Kidney (tissue), 14 donors: ENCODE data around the gene UST. TPM values are rescaled to one million over a fixed set of nuclear protein-coding genes. Genes with fewer than 3 reads are reported as not detected.

ENCODE experiments used
- DNase-seq, 5 donors: peaks; one replicate each; pipeline ENCODE4 v3.0.0-alpha.2; 2013 to 2020
- FAIRE-seq: peaks from 2 replicates; lab custom pipeline; 2012; peaks lifted over from hg19 to GRCh38; lab: Jason Lieb, UNC
- H3K27ac ChIP-seq, 2 donors: one replicate each; pipeline ENCODE4 v1.7.0; 2013; ENCODE audit warnings: low read depth in 2 of 2, low read length in 2 of 2, inconsistent platforms in 1 of 2
- H3K27me3 ChIP-seq: one replicate; pipeline ENCODE4 v1.7.1; 2013; ENCODE audit warnings: low read length, inconsistent platforms; ENCODE audit not compliant: control insufficient read depth, insufficient read depth
- H3K36me3 ChIP-seq, 3 donors: one replicate each; pipeline versions ENCODE4 v1.7.0 to v1.7.1; 2013; ENCODE audit warnings: low read length in 3 of 3, control low read depth in 1 of 3, inconsistent platforms in 1 of 3; ENCODE audit not compliant: insufficient read depth in 3 of 3, control insufficient read depth in 2 of 3
- H3K4me1 ChIP-seq, 3 donors: one replicate each; pipeline versions ENCODE4 v1.7.0 to v1.7.1; 2013; ENCODE audit warnings: low read length in 3 of 3, inconsistent platforms in 1 of 3, low read depth in 1 of 3; ENCODE audit not compliant: control insufficient read depth in 2 of 3, insufficient read depth in 2 of 3
- H3K4me3 ChIP-seq, 3 donors: one replicate each; pipeline versions ENCODE4 v1.7.0 to v1.8.1; 2013; ENCODE audit warnings: low read length in 3 of 3, control low read depth in 1 of 3, inconsistent platforms in 1 of 3
- H3K9ac ChIP-seq, 3 donors: one replicate each; pipeline versions ENCODE4 v1.7.0 to v1.7.1; 2013; ENCODE audit warnings: low read length in 3 of 3, control low read depth in 1 of 3, inconsistent platforms in 1 of 3
- H3K9me3 ChIP-seq, 3 donors: one replicate each; pipeline versions ENCODE4 v1.7.0 to v1.7.1; 2013; ENCODE audit warnings: low read length in 3 of 3, control low read depth in 1 of 3, inconsistent platforms in 1 of 3; ENCODE audit not compliant: control insufficient read depth in 2 of 3, insufficient read depth in 1 of 3
- intact Hi-C: fragments of 100-400 bp; cut with DNase I; formaldehyde crosslinking; loops from one replicate; pipeline ENCODE4 v1.11.1; 2022
- polyA plus RNA-seq: library from polyadenylated mRNA; stranded (reverse); fragments of 350-450 nt; fragmentation: Illumina TruSeq; extraction: RNeasy Lipid Tissue Mini Kit (QIAGEN cat#74804); gene quantifications from one replicate; pipeline ENCODE4 v1.2.3, GENCODE V29; 2014; ENCODE audit warnings: low read depth, low replicate concordance; ENCODE audit not compliant: insufficient read depth
- total RNA-seq: library from RNA; stranded (reverse); fragmentation: NEBNext Ultra II Directional; extraction: Animal tissue kit (Norgen Biotek cat#: 25700); gene quantifications from one replicate; pipeline ENCODE4 v1.2.1, GENCODE V29; 2021
- TF ChIP-seq, protein P1 (sequence below): IDR thresholded peaks from 3 replicates; pipeline ENCODE4 v1.5.1; 2012; ENCODE audit warnings: mild to moderate bottlenecking, moderate library complexity, borderline replicate concordance; ENCODE audit not compliant: insufficient read depth; ENCODE audit errors: extremely low read depth
- donor health status: control.
- donor health status: control.
- donor health status: control.
- donor health status: control.
- donor health status: control.
- donor health status: DM: yes; HTN: yes; CAD: no.
- donor health status: Normal renal cell carcinoma (clear cell type).

Gene UST
- total and polyA plus RNA-seq, 2 donors from 2014 or later, result 3.2 to 4.2 TPM

DNA sequence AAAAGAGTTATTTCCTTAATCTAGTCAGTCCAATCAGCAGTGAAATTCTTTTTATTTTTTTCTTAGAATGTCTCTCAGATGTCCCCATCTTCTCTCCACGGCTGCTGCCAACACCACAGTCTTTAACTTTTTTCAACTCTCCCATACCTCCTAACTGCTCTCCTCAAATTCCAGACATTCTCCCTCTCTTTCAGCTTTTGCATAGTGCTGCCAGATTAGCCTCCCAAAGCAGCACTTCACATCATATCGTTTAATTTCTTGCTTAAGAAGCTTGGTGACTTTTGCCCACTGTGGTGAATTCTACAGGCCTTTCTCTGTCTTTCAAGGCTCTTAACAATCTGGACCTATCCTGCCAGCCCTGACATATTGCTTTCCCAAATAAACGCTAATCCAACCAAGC lies 233.4 kb downstream of the UST start:
- H3K9ac ChIP-seq, result no peak overlapping the region
- no peak overlapping the region for H3K27ac ChIP-seq
- intact Hi-C loops, result no loop called here
- DNase-seq, result no peak
- TF ChIP-seq, protein P1, sequence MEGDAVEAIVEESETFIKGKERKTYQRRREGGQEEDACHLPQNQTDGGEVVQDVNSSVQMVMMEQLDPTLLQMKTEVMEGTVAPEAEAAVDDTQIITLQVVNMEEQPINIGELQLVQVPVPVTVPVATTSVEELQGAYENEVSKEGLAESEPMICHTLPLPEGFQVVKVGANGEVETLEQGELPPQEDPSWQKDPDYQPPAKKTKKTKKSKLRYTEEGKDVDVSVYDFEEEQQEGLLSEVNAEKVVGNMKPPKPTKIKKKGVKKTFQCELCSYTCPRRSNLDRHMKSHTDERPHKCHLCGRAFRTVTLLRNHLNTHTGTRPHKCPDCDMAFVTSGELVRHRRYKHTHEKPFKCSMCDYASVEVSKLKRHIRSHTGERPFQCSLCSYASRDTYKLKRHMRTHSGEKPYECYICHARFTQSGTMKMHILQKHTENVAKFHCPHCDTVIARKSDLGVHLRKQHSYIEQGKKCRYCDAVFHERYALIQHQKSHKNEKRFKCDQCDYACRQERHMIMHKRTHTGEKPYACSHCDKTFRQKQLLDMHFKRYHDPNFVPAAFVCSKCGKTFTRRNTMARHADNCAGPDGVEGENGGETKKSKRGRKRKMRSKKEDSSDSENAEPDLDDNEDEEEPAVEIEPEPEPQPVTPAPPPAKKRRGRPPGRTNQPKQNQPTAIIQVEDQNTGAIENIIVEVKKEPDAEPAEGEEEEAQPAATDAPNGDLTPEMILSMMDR, result no peak
- no peaks in the 10 kb centered on the region for H3K36me3 ChIP-seq
- no peak overlapping the region for H3K4me3 ChIP-seq
- FAIRE-seq, result no peak
- H3K4me1 ChIP-seq, result no peaks in the 10 kb centered on the region
- H3K27me3 ChIP-seq, result no peaks in the 10 kb centered on the region
- no peaks in the 10 kb centered on the region for H3K9me3 ChIP-seq

DNA sequence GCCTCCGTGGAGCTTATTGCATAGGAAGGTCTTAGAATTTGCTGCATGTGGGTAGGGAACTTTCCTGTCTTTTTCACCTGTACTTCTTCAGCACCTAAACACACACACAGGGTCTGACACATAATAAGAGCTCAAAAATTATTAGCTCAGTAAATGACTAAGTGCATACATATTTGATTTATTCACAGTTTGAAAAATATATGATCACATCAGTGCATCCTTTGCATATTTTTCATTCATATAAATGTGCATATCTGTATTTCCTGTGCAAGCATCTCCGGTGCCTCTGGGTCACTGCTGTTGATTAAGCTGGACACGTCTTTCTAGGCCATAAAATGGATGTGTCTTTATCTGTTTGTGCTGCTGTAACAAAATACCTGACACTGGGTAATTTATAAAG lies 234.7 kb downstream of the UST start:
- intact Hi-C loops, result no loop called here
- no peak for FAIRE-seq
- TF ChIP-seq, protein P1, result no peak
- no peak overlapping the region for H3K4me3 ChIP-seq
- no peak overlapping the region for H3K27ac ChIP-seq
- H3K9me3 ChIP-seq, result no peaks in the 10 kb centered on the region
- H3K9ac ChIP-seq, result no peak overlapping the region
- H3K4me1 ChIP-seq, result no peaks in the 10 kb centered on the region
- no peaks in the 10 kb centered on the region for H3K27me3 ChIP-seq
- no peak for DNase-seq
- no peaks in the 10 kb centered on the region for H3K36me3 ChIP-seq

DNA sequence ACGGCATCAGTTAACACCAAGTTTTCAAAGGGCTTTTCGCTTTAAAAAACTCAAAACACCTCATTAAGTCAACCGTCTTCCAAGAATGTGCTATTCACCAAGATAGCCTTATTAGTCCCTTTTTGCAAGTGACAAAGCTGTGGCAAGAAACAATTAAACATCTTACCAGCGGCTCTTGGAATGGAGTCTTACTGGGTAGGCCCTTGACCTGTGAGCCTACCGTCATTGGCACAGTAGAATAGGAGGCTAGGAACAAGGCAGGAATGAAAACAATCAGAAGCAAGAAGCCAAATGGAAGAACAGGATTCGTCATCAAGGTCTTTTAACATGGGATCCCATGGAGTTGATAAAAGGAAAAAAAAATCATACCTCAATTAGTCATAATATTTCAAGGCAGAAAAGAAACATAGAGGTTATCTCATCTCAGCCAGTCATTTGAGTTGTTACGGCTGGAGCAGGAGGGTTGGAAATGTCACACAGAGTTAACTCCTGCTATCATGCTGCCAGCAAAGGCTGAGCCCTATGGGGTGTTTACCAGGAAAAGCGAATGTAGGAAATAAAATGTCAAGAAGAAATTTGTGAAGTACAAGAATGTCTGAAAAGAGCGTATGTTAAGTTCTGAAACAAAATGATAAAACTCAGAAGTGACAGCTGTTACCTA lies 236.4 kb downstream of the UST start:
- no peaks in the 10 kb centered on the region for H3K36me3 ChIP-seq
- H3K9me3 ChIP-seq, result no peaks in the 10 kb centered on the region
- H3K4me3 ChIP-seq, result no peak overlapping the region
- TF ChIP-seq, protein P1, result no peak
- intact Hi-C loops, result no loop called here
- H3K9ac ChIP-seq, result no peak overlapping the region
- FAIRE-seq (no peak), DNase-seq (no peak)
- H3K27me3 ChIP-seq, result no peaks in the 10 kb centered on the region
- H3K27ac ChIP-seq, result no peak overlapping the region
- H3K4me1 ChIP-seq, result no peaks in the 10 kb centered on the region

DNA sequence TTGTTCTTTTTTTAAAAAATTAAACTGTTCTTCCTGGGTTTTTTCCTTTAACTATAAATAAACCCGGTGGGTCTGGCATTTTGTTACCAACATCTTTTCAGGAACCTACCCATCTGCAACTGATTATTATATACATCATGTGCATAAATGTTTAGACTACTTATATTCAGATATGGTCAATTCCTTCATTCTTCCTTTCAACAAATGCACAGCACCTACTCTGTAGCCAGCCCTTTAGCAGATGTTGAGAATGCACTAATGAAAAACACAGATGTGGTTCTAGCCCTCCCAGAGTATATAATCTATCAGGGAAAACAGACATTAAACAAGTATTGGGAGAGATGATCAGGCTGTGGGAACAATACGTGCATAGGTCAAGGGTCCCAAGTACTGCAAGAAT lies 237.1 kb downstream of the UST start:
- H3K27me3 ChIP-seq, result no peaks in the 10 kb centered on the region
- intact Hi-C loops, result no loop called here
- H3K4me3 ChIP-seq, result no peak overlapping the region
- no peaks in the 10 kb centered on the region for H3K4me1 ChIP-seq
- TF ChIP-seq, protein P1, result no peak
- H3K9ac ChIP-seq, result no peak overlapping the region
- H3K9me3 ChIP-seq, result no peaks in the 10 kb centered on the region
- DNase-seq (no peak), FAIRE-seq (no peak)
- H3K36me3 ChIP-seq, result no peaks in the 10 kb centered on the region
- H3K27ac ChIP-seq, result no peak overlapping the region
